Esophagus squamous epithelium (tissue), 5 donors: ENCODE measurements around the gene DNER. TPM values are rescaled to one million over a fixed set of nuclear protein-coding genes. Genes with fewer than 3 reads are reported as not detected.

ENCODE experiments used
- DNase-seq: peaks from one replicate; lab custom pipeline; 2025; lab: John Stamatoyannopoulos, UW
- H3K27ac ChIP-seq, 4 donors: fragments of 200-600 bp; sonication (generic); one replicate each; pipeline ENCODE4 v1.5.1; 2016 to 2019; ENCODE audit warnings: mild to moderate bottlenecking in 1 of 4
- H3K27me3 ChIP-seq, 4 donors: fragments of 200-600 bp; sonication (generic); 1 replicate in 3 of 4; 2 replicates in 1 of 4; pipeline versions ENCODE4 v1.5.1 to v1.6.0; 2017 to 2021; ENCODE audit warnings: antibody characterized with exemption in 1 of 4
- H3K36me3 ChIP-seq, 3 donors: fragments of 200-600 bp; sonication (generic); one replicate each; pipeline ENCODE4 v1.5.1; 2016 to 2019
- H3K4me1 ChIP-seq, 3 donors: fragments of 200-600 bp; sonication (generic); one replicate each; pipeline ENCODE4 v1.5.1; 2017 to 2019
- H3K4me3 ChIP-seq, 4 donors: fragments of 200-600 bp; sonication (generic); 1 replicate in 3 of 4; 2 replicates in 1 of 4; pipeline ENCODE4 v1.5.1; 2016 to 2019; ENCODE audit warnings: mild to moderate bottlenecking in 2 of 4, moderate library complexity in 1 of 4
- H3K9me3 ChIP-seq, 3 donors: fragments of 200-600 bp; sonication (generic); one replicate each; pipeline ENCODE4 v1.5.1; 2016 to 2019
- POLR2A ChIP-seq, 4 donors: fragments of 450-650 bp; IDR thresholded peaks; one replicate each; pipeline ENCODE4 v1.6.1; 2017; ENCODE audit warnings: antibody characterized with exemption in 4 of 4, mild to moderate bottlenecking in 4 of 4, moderate library complexity in 3 of 4
- WGBS, 2 donors: methylation state at CpG; one replicate each; pipeline ENCODE4 v1.1.5; 2018; 5-methylcytosine and 5-hydroxymethylcytosine counted together
- intact Hi-C: fragments of 100-400 bp; cut with DNase I; formaldehyde crosslinking; loops from one replicate; pipeline ENCODE4 v1.15.0; 2022
- total RNA-seq, 4 donors: library from RNA; depleted of rRNA; stranded (reverse); fragments of >200 nt; gene quantifications; one replicate each; pipeline ENCODE4 v1.1.0, GENCODE V29; 2016
- TF ChIP-seq, protein P1 (sequence below), 6 experiments: fragments of 450-650 bp in 4 of 6; fragments of 200-600 bp in 2 of 6; sonication (generic) in 2 of 6; IDR thresholded peaks; one replicate each; pipeline ENCODE4 v1.5.1; 2016 to 2019; ENCODE audit warnings: antibody characterized with exemption in 6 of 6, mild to moderate bottlenecking in 4 of 6, moderate library complexity in 4 of 6
- donor health status: DM: yes; HTN: yes; CAD: no.

Gene DNER
- total RNA-seq, 4 donors from 2014 or later: 0.27 to 2.5 (median 0.91) TPM

DNA sequence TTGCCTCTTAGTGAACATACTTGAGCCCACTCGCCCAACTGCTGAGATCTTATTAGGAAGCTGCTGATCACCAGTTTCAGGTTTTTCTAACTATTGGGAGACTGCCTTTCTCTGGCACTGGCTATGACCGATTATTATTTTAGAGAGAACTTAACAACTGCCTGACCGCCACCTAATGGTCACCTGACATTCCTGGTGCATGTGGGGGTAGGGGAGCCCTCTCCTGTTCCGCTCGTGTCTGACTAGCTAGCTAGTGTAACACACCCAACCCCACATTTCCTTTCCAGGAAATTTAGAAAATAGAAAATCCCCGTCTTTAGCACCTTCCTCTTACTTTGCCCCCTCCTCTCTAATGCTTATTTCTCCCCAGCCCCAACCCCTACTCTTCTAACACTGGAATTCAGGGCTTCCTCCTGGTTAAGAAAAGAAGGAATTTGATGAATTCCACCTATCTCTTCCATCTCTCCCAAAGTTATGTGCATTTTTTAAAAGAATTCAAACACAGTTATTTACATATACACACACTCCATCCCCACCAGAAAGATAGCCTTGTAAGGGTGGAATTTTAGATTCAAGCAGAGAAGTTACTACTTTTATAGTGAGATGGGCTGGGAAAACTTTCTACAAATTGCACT lies 19.4 kb upstream of the DNER start:
- DNase-seq: no peak
- intact Hi-C loops: no loop called here
- no peaks in the 10 kb centered on the region for H3K36me3 ChIP-seq
- H3K9me3 ChIP-seq: peaks cover 0 to 20% (median 17%) of the 10 kb centered on the region in 3 donors
- WGBS, 2 donors: 68 to 72% methylated on average over 6 of the region's 6 CpGs
- H3K27ac ChIP-seq: no peak overlapping the region
- no peak overlapping the region for H3K4me3 ChIP-seq
- no peaks in the 10 kb centered on the region for H3K4me1 ChIP-seq
- H3K27me3 ChIP-seq: no peaks in the 10 kb centered on the region
- TF ChIP-seq, protein P1, sequence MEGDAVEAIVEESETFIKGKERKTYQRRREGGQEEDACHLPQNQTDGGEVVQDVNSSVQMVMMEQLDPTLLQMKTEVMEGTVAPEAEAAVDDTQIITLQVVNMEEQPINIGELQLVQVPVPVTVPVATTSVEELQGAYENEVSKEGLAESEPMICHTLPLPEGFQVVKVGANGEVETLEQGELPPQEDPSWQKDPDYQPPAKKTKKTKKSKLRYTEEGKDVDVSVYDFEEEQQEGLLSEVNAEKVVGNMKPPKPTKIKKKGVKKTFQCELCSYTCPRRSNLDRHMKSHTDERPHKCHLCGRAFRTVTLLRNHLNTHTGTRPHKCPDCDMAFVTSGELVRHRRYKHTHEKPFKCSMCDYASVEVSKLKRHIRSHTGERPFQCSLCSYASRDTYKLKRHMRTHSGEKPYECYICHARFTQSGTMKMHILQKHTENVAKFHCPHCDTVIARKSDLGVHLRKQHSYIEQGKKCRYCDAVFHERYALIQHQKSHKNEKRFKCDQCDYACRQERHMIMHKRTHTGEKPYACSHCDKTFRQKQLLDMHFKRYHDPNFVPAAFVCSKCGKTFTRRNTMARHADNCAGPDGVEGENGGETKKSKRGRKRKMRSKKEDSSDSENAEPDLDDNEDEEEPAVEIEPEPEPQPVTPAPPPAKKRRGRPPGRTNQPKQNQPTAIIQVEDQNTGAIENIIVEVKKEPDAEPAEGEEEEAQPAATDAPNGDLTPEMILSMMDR (IDR thresholded peaks at IDR 0.05): no peak
- TF ChIP-seq POLR2A (IDR thresholded peaks at IDR 0.05): no peak

DNA sequence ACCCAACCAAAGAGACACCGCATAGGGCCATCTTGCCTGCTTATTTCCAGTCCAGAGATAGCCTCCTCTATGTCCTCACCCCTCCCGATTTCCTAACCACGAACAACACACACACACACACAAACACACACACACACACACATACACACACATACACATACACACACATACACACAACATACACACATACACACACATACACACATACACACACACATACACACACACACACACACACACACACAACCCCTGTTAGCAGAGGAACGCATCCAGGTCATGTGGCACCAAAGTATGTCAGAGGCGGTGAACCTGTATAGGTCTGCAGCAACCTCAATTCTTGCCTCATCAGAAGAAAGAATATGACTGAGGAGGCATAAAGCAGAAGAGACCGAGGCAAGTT lies 18.5 kb upstream of the DNER start:
- Histone ChIP-seq H3K27me3 (no peaks in the 10 kb centered on the region), H3K27ac (no peak overlapping the region), H3K9me3 (peaks cover 0 to 14% (median 11%) of the 10 kb centered on the region in 3 donors), H3K4me3 (no peak overlapping the region), H3K36me3 (no peaks in the 10 kb centered on the region), H3K4me1 (no peaks in the 10 kb centered on the region)
- TF ChIP-seq, protein P1 (IDR thresholded peaks at IDR 0.05): no peak
- no peak for TF ChIP-seq POLR2A (IDR thresholded peaks at IDR 0.05)
- DNase-seq: no peak
- intact Hi-C loops: no loop called here
- 83 to 90% methylated on average over 3 to 6 of the region's 6 CpGs for WGBS, 2 donors

DNA sequence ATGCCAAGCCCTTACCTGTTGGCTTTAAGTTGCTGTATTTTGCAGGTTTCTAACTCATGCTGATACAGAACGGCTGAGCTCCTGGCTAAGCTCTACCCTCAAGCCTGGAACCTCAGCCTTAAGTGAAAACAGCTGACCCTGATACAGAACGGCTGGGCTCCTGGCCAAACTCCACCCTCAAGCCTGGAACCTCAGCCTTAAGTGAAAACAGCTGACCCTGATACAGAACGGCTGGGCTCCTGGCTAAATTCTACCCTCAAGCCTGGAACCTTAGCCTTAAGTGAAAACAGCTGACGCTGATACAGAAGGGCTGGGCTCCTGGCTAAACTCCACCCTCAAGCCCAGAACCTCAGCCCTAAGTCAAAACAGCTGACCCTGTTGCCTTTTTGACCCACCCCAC lies 17.6 kb upstream of the DNER start:
- Histone ChIP-seq H3K9me3 (peaks cover 0 to 5% (median 4%) of the 10 kb centered on the region in 3 donors), H3K4me1 (no peaks in the 10 kb centered on the region), H3K4me3 (no peak overlapping the region), H3K27ac (no peak overlapping the region), H3K36me3 (no peaks in the 10 kb centered on the region), H3K27me3 (peaks cover 0 to under 1% (median 0%) of the 10 kb centered on the region in 4 donors)
- DNase-seq: no peak
- intact Hi-C loops: no loop called here
- TF ChIP-seq POLR2A (IDR thresholded peaks at IDR 0.05): no peak
- TF ChIP-seq, protein P1 (IDR thresholded peaks at IDR 0.05): no peak
- WGBS, 2 donors: 28 to 40% methylated on average over 3 of the region's 4 CpGs

DNA sequence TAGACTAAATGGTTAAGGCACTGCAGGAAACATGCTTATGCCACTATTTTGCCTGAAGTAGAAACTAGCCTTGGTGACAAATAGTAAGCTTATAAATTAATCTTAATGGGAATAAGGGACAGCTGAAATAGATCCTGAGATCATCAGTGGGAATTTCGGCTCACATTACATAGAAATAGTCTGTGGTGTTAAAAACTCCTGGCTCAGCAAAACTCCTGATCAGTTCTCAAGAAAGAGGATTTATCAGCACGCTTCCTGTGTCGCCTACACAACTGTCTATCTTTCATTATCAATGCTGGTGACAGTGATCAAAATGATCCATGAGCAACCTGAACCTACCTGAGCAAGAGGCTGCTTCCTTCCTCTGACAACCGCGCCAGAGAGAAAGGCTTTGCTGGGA lies 17.0 kb upstream of the DNER start:
- H3K27me3 ChIP-seq: peaks cover 0 to 5% (median 0%) of the 10 kb centered on the region in 4 donors
- H3K27ac ChIP-seq: no peak overlapping the region
- no peak overlapping the region for H3K4me3 ChIP-seq
- DNase-seq: no peak
- no peaks in the 10 kb centered on the region for H3K9me3 ChIP-seq
- no peaks in the 10 kb centered on the region for H3K36me3 ChIP-seq
- no peaks in the 10 kb centered on the region for H3K4me1 ChIP-seq
- intact Hi-C loops: no loop called here
- WGBS, 2 donors: 88 to 90% methylated on average over 5 of the region's 5 CpGs
- TF ChIP-seq, protein P1 (IDR thresholded peaks at IDR 0.05): no peak
- no peak for TF ChIP-seq POLR2A (IDR thresholded peaks at IDR 0.05)

DNA sequence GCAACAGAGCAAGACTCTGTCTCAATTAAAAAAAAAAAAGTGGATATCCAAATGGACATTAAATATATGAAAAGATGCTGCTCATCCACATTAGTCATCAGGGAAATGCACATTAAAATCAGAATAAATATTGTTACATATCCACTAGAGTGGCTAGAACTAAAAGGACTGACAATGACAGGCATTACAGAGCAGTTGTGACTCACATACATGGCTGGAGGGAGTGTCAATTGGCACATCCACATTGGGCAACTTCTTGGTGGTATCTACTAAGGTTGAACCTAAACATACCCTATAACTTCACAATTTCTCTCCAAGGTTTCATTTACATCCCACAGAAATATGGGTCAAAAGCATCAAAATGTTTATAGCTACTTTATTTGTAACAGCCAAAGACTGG lies 14.0 kb upstream of the DNER start:
- H3K27ac ChIP-seq: no peak overlapping the region
- DNase-seq: no peak
- H3K4me3 ChIP-seq: no peak overlapping the region
- H3K9me3 ChIP-seq: no peaks in the 10 kb centered on the region
- peaks cover 0 to 10% (median 0%) of the 10 kb centered on the region in 4 donors for H3K27me3 ChIP-seq
- no peaks in the 10 kb centered on the region for H3K36me3 ChIP-seq
- no peak for TF ChIP-seq POLR2A (IDR thresholded peaks at IDR 0.05)
- TF ChIP-seq, protein P1 (IDR thresholded peaks at IDR 0.05): no peak
- intact Hi-C loops: no loop called here
- no peaks in the 10 kb centered on the region for H3K4me1 ChIP-seq
